Measurements from ENCODE around the gene HNMT. TPM values are rescaled to one million over a fixed set of nuclear protein-coding genes. Genes with fewer than 3 reads are reported as not detected.

The HNMT gene
- polyA plus RNA-seq, 1 of the 3 experiments (the other 2 are of a cell fraction), result 1.8 TPM

DNA sequence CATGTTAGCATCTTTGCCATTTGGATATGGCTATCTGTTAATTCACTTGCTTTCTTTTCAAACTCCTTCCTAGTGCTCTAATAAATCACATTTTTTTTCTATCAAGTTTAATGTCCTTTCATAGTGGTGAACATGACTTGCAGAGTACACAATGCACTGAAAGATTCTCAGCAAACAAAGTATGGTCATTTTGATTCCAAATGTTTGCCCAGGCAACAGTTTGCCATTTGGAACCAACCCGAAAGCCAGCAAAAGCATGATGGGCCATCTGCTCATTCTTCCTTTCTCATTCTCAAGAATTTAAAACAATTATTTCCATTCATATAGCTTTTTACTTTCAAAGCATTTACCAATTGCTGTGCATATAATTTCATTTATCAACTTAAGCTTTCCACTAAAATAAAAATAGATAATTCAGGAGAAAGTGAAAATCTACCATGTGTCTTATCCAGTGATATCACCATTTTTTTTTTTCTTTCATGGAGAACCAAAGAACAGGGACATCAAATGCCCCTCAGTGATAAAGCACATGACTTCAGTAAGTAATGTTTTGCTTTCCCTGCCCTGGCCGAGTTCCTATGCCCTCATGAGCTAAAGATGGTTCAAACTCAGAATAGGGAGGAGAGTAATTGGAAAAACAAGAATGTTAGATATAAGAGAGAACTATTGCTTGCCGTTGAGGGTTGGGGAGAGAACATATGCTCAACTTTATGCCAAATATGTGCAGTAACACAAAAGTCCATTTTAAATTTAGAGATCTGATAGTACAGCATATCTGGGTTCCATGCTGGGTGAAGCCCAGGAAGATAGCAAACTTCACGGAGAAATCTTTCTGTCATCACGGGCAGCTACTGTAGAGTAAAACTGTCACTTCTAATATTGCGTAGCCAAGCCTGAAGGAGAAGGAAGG is 62.1 kb downstream of the HNMT start:
- H3K4me2 ChIP-seq, result no peak overlapping the region
- ChIA-PET CTCF (interaction anchor here (0.6 to 1.1 kb wide), 6 partner anchors 10 to 546 kb away, joined by 3 to 5 read pairs (median 3); no protein-coding TSS in a partner anchor), POLR2A (no interaction called here)
- H3K36me3 ChIP-seq (replicated peaks in 1 of 2; ENCODE audit: control insufficient read depth in 1 of 2, insufficient read depth in 2 of 2, low read length in 1 of 2), result no peaks in the 10 kb centered on the region
- no peak overlapping the region for H3K27ac ChIP-seq (ENCODE audit: low read depth in 2 of 2, low read length in 1 of 2)
- H3K27me3 ChIP-seq (ENCODE audit: insufficient read depth), result no peaks in the 10 kb centered on the region
- no peaks in the 10 kb centered on the region for H3K9me3 ChIP-seq
- no peak for DNase-seq
- WGBS (ENCODE audit: low lambda C conversion rate), result 78% methylated on average over 6 of the region's 6 CpGs
- H2AFZ ChIP-seq (ENCODE audit: low read depth), result no peak overlapping the region
- no peaks in the 10 kb centered on the region for H3K79me2 ChIP-seq (ENCODE audit: insufficient read depth)
- H3K4me1 ChIP-seq (ENCODE audit: control insufficient read depth in 1 of 2, insufficient read depth in 2 of 2, low read depth in 1 of 2, low read length in 1 of 2), result no peaks in the 10 kb centered on the region
- H3K9me2 ChIP-seq, result no peaks in the 10 kb centered on the region
- H3F3A ChIP-seq (replicated peaks; ENCODE audit: insufficient read depth), result no peaks in the 10 kb centered on the region
- no peak for TF ChIP-seq EP300 (IDR thresholded peaks at IDR 0.05; ENCODE audit: borderline replicate concordance in 1 of 2, low read depth in 1 of 2, low read length in 1 of 2)
- no peak for TF ChIP-seq USF1 (IDR thresholded peaks at IDR 0.05; ENCODE audit: borderline replicate concordance, low read depth)
- TF ChIP-seq NRF1 (IDR thresholded peaks at IDR 0.05; ENCODE audit: low read depth, low read length), result no peak
- TF ChIP-seq, protein P1, sequence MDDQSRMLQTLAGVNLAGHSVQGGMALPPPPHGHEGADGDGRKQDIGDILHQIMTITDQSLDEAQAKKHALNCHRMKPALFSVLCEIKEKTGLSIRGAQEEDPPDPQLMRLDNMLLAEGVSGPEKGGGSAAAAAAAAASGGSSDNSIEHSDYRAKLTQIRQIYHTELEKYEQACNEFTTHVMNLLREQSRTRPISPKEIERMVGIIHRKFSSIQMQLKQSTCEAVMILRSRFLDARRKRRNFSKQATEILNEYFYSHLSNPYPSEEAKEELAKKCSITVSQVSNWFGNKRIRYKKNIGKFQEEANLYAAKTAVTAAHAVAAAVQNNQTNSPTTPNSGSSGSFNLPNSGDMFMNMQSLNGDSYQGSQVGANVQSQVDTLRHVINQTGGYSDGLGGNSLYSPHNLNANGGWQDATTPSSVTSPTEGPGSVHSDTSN (IDR thresholded peaks at IDR 0.05), result no peak
- TF ChIP-seq GATA2 (CRISPR knock-in tag; IDR thresholded peaks at IDR 0.05), result no peak
- TF ChIP-seq MXI1 (IDR thresholded peaks at IDR 0.05; ENCODE audit: low read depth, low read length), result no peak
- TF ChIP-seq NFIC (IDR thresholded peaks at IDR 0.05; ENCODE audit: borderline replicate concordance), result no peak
- no peak for TF ChIP-seq EZH2phosphoT487 (IDR thresholded peaks at IDR 0.05; ENCODE audit: borderline replicate concordance, low read depth)
- no peak for TF ChIP-seq CHD2 (IDR thresholded peaks at IDR 0.05; ENCODE audit: low read length, partially characterized antibody)
- no peak for TF ChIP-seq MEF2A (IDR thresholded peaks at IDR 0.05; ENCODE audit: borderline replicate concordance, low read depth)
- TF ChIP-seq JUND (IDR thresholded peaks at IDR 0.05), result no peak
- TF ChIP-seq POLR2AphosphoS5 (IDR thresholded peaks at IDR 0.05; ENCODE audit: low read depth, low read length), result no peak
- TF ChIP-seq, protein P2, sequence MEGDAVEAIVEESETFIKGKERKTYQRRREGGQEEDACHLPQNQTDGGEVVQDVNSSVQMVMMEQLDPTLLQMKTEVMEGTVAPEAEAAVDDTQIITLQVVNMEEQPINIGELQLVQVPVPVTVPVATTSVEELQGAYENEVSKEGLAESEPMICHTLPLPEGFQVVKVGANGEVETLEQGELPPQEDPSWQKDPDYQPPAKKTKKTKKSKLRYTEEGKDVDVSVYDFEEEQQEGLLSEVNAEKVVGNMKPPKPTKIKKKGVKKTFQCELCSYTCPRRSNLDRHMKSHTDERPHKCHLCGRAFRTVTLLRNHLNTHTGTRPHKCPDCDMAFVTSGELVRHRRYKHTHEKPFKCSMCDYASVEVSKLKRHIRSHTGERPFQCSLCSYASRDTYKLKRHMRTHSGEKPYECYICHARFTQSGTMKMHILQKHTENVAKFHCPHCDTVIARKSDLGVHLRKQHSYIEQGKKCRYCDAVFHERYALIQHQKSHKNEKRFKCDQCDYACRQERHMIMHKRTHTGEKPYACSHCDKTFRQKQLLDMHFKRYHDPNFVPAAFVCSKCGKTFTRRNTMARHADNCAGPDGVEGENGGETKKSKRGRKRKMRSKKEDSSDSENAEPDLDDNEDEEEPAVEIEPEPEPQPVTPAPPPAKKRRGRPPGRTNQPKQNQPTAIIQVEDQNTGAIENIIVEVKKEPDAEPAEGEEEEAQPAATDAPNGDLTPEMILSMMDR (IDR thresholded peaks at IDR 0.05), result no peak
- no peak for TF ChIP-seq TEAD4 (IDR thresholded peaks at IDR 0.05; ENCODE audit: borderline replicate concordance, insufficient read depth)
- no peak for TF ChIP-seq GABPA (IDR thresholded peaks at IDR 0.05; ENCODE audit: low read depth)
- TF ChIP-seq FOXM1 (IDR thresholded peaks at IDR 0.05; ENCODE audit: low read depth), result no peak
- no peak overlapping the region for H3K4me3 ChIP-seq (ENCODE audit: low read depth in 2 of 2, low read length in 1 of 2)
- no peak overlapping the region for H3K9ac ChIP-seq
- H4K20me1 ChIP-seq (ENCODE audit: insufficient read depth), result no peaks in the 10 kb centered on the region

Measured in SK-N-SH (cell line).